Ishikawa (cell line): ENCODE measurements around the gene GAS5.

ENCODE experiments used
- CEBPB ChIP-seq: IDR thresholded peaks from 2 replicates; pipeline ENCODE4 v1.6.1; 2012
- CREB1 ChIP-seq: IDR thresholded peaks from 2 replicates; pipeline ENCODE4 v1.6.1; 2012; ENCODE audit warnings: low read depth
- EGR1 ChIP-seq: IDR thresholded peaks from 2 replicates; pipeline ENCODE4 v1.6.1; 2012
- EP300 ChIP-seq: IDR thresholded peaks from 2 replicates; pipeline ENCODE4 v1.6.1; 2012; ENCODE audit warnings: borderline replicate concordance
- FOXM1 ChIP-seq: IDR thresholded peaks from 2 replicates; pipeline ENCODE4 v1.6.1; 2012; ENCODE audit warnings: low read depth, borderline replicate concordance
- NFIC ChIP-seq: IDR thresholded peaks from 2 replicates; pipeline ENCODE4 v1.6.1; 2012
- RAD21 ChIP-seq: IDR thresholded peaks from 2 replicates; pipeline ENCODE4 v1.6.1; 2012; ENCODE audit warnings: low read depth
- TAF1 ChIP-seq: IDR thresholded peaks from 2 replicates; pipeline ENCODE4 v1.6.1; 2012; ENCODE audit warnings: low read depth, mild to moderate bottlenecking
- TCF12 ChIP-seq: IDR thresholded peaks from 2 replicates; pipeline ENCODE4 v1.6.1; 2012; ENCODE audit warnings: low read depth
- TEAD4 ChIP-seq: IDR thresholded peaks from 2 replicates; pipeline ENCODE4 v1.6.1; 2012
- YY1 ChIP-seq: IDR thresholded peaks from 2 replicates; pipeline ENCODE4 v1.6.1; 2012; ENCODE audit warnings: low read depth
- ZBTB7A ChIP-seq: IDR thresholded peaks from 2 replicates; pipeline ENCODE4 v1.6.1; 2012; ENCODE audit warnings: low read depth
- TF ChIP-seq, protein P1 (sequence below): IDR thresholded peaks from 2 replicates; pipeline ENCODE4 v1.6.1; 2012
- TF ChIP-seq, protein P2 (sequence below): IDR thresholded peaks from 2 replicates; pipeline ENCODE4 v1.6.1; 2012
- TF ChIP-seq, protein P3 (sequence below): IDR thresholded peaks from 2 replicates; pipeline ENCODE4 v1.6.1; 2012; ENCODE audit warnings: low read depth, mild to moderate bottlenecking

GAS5 gene

DNA sequence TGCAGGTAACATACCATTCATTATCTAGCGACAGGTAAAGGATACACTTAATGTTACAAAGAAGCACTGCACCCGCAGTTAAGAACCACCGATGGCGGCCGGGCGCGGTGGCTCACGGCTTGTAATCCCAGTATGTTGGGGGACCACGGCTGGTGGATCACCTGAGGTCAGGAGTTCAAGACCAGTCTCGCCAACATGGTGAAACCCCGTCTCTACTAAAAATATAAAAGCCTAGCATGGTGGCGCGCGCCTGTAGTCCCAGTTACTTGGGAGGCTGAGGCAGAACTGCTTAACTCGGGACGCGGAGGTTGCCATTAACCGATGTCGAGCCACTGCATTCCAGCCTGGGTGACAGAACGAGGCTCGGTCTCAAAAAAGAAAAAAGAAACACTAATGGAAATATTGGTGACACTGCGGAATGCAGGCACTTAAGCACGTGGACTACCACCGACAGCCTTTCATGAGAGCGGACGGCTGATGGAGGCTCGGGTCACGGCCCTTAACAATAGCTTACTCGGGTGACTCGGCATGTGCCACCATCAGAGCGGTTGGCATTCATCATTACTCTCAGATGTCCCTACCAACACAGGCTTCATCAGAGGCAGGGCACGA lies 542 bp downstream of the GAS5 start:
- TF ChIP-seq YY1 (no peak), ZBTB7A (no peak), CEBPB (no peak), FOXM1 (no peak), TAF1 (no peak), TCF12 (no peak; the same call in 1 of the 2 replicates), TEAD4 (peak; percentile 25), EGR1 (no peak)

DNA sequence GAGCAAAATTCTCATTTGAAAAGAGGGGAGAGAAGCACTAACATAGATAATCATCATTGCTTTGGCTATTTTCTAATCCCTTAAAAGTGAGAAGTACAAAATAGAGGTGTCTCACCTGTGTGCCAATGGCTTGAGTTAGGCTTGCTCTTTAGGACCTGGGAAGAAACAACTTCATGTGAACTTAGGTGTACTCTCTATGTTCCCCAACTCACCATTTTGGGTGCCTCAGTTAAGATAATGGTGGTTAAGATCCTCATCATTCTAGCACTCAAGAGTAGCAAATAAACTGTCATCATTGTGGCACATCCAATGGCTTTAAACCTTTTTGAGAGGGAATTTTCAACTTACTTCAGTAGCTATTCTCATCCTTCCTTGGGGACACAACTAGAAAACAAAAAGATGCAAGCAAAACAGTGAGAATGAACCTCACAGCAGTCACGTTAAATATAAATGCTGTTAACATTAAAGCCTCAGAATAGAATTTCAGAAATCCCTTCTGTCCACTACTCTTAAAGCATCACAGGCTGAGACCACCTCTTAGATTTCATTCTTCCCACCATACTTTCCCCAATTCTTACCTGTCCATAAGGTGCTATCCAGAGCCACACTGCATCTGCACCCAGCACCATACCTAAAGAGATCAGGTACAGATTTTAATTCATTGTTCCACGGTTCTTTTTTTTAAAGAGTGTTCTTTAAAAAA lies 1.2 kb downstream of the GAS5 start:
- TF ChIP-seq, protein P1, sequence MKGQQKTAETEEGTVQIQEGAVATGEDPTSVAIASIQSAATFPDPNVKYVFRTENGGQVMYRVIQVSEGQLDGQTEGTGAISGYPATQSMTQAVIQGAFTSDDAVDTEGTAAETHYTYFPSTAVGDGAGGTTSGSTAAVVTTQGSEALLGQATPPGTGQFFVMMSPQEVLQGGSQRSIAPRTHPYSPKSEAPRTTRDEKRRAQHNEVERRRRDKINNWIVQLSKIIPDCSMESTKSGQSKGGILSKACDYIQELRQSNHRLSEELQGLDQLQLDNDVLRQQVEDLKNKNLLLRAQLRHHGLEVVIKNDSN, result no peak
- TF ChIP-seq TAF1 (no peak), RAD21 (no peak), EP300 (no peak), TEAD4 (no peak), EGR1 (no peak), CREB1 (no peak), FOXM1 (no peak), NFIC (no peak)
- TF ChIP-seq, protein P2, sequence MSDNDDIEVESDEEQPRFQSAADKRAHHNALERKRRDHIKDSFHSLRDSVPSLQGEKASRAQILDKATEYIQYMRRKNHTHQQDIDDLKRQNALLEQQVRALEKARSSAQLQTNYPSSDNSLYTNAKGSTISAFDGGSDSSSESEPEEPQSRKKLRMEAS, result no peak
- TF ChIP-seq, protein P3, sequence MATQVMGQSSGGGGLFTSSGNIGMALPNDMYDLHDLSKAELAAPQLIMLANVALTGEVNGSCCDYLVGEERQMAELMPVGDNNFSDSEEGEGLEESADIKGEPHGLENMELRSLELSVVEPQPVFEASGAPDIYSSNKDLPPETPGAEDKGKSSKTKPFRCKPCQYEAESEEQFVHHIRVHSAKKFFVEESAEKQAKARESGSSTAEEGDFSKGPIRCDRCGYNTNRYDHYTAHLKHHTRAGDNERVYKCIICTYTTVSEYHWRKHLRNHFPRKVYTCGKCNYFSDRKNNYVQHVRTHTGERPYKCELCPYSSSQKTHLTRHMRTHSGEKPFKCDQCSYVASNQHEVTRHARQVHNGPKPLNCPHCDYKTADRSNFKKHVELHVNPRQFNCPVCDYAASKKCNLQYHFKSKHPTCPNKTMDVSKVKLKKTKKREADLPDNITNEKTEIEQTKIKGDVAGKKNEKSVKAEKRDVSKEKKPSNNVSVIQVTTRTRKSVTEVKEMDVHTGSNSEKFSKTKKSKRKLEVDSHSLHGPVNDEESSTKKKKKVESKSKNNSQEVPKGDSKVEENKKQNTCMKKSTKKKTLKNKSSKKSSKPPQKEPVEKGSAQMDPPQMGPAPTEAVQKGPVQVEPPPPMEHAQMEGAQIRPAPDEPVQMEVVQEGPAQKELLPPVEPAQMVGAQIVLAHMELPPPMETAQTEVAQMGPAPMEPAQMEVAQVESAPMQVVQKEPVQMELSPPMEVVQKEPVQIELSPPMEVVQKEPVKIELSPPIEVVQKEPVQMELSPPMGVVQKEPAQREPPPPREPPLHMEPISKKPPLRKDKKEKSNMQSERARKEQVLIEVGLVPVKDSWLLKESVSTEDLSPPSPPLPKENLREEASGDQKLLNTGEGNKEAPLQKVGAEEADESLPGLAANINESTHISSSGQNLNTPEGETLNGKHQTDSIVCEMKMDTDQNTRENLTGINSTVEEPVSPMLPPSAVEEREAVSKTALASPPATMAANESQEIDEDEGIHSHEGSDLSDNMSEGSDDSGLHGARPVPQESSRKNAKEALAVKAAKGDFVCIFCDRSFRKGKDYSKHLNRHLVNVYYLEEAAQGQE, result no peak

DNA sequence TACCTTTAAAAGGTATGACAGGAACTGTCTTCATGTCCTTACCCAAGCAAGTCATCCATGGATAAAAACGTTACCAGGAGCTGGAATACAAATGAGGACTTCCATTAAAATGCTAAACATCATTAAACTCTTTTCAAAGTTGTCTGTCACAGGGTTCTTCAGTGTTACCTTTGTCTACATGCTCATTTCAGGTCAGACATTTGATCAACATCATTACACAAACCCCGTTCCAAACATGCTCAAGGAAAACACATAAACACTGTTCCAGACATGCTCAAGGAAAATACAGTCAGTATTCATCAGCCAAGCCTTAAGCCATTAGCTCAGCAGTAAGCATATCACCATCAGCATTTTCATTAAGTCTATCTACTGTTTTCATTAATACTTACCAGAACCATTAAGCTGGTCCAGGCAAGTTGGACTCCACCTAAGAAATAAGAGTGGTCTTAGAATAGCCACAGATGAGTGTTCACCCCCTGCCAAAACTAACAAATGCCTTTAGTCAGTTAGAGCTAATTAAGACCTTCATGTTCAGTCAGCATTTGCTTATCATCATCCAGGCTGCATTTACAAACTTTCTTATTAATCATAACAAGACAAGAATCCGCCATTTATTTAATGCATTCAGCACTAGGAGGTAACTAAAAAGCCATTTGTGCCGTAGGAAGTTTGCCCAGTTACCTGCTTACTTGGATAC lies 2.2 kb downstream of the GAS5 start:
- no peak for TF ChIP-seq NFIC
- TF ChIP-seq, protein P2, result no peak
- TF ChIP-seq CEBPB, result no peak
- no peak for TF ChIP-seq FOXM1
- TF ChIP-seq, protein P3, result no peak
- TF ChIP-seq ZBTB7A, result no peak
- TF ChIP-seq CREB1, result no peak
- TF ChIP-seq TAF1, result no peak
- no peak for TF ChIP-seq EP300
- no peak for TF ChIP-seq YY1
- TF ChIP-seq TCF12, result no peak
- no peak for TF ChIP-seq TEAD4
- TF ChIP-seq EGR1, result no peak
- TF ChIP-seq RAD21, result no peak
- TF ChIP-seq, protein P1, result no peak

DNA sequence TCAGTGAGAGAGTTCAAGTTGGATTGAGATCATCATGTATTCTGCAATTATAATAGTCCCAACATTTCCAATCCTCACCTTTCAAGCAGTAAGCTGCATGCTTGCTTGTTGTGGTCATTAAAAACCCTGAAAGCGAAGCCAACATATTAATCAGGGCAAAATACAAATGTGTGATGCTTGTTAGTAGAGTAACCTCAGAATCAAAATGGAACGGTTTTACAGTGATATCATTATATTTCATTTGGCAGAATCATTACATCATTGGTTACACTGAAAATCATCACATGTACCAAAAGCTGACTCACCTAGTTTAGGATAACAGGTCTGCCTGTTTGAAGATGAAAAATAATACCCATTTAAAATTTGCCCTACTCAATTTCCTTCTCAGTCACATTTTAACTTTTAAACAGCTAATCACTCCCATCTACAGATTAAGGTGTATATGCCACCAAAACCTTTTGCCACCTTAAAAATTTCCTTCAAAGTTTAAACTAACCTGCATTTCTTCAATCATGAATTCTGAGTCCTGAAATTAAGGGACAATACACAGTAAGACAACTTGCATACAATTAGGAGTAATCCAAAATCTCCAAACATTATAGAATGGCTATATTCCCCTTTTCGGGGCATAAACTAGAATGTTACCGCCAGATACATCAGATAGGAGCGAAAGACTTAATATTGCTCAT lies 3.5 kb downstream of the GAS5 start:
- TF ChIP-seq, protein P1, result no peak
- TF ChIP-seq CEBPB (no peak), RAD21 (no peak), CREB1 (no peak)
- TF ChIP-seq, protein P3, result no peak
